DMS114 treated with DMSO at 0.1 percent for 48 hours (cell line): Measurements from ENCODE around the gene ETFA.

Experiments
- DNase-seq: peaks from one replicate; lab custom pipeline; 2025; ENCODE audit not compliant: unreplicated experiment; lab: John Stamatoyannopoulos, UW

ETFA gene

GRCh38 chr15:76177491-76178040 is 133.7 kb downstream of the ETFA start:
- DNase-seq, result no peak

- no peak for DNase-seq
Measured at GRCh38 chr15:76176487-76177085, 134.7 kb downstream of the ETFA start.

DNA sequence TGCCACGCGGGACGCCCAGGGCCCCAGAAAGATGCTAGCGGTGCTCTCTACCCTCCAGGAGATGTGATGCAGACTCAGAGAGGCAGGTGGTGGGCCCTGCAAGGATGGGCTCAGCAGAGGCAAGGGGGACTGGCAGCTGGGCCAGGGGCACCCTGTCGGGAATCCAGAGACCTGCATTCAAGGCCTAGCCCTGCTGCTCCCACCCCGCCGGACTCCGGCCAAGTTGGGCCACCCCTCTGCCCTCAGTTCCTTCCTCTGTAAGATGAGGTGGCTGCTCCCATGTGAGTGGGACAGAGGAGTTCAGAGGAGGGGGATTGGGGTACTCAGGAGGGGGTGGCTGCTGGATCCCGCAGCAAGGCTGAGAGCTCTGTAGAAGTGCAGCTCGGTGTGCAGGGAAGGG is 135.2 kb downstream of the ETFA start:
- DNase-seq, result no peak

DNA sequence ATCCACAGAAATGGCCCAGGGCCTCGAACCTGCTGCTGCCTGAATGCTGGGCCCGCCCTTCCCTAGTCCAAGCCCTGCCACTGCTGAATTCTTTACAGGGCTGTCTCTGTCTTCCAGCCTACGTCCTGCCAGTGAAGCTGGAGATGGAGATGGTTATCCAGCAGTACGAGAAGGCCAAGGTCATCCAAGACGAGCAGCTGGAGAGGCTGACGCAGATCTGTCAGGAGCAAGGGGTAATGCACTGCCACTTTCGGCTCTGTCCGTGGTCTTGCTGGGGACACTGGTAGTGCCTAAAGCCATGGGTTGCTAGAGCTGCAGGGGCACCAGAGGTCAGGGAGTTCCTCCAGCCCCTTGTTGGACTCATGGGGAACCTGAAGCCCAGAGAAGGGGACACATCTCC is 135.8 kb downstream of the ETFA start:
- DNase-seq, result no peak

- no peak for DNase-seq
Measured at GRCh38 chr15:76174654-76175053, 136.6 kb downstream of the ETFA start.

- DNase-seq, result no peak
Measured at GRCh38 chr15:76173317-76173834, 137.9 kb downstream of the ETFA start.

DNA sequence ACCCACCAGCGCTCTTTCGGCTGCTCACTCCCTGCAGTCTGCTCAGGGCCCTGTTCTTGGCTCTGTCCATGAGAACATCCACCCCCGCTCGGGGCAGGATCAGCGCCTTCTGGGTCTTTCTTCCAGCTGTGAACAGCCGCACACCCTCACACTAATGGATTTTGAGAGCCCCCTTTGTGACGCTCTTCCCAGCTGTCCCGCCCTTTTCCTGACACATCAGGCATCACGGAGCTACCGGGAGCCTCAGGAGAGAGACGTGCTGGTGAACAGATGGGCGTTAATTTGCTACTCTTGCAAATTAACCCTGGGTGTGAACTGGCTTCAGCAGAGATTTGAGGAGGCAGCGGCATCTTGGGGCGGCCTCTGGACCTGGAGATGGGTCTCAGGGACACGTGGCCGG is 138.5 kb downstream of the ETFA start:
- DNase-seq, result no peak

- no peak for DNase-seq
Measured at GRCh38 chr15:76169911-76170800, 141.1 kb downstream of the ETFA start.

GRCh38 chr15:76169018-76169417 is 142.3 kb downstream of the ETFA start:
- DNase-seq, result peak; percentile 16

- no peak for DNase-seq
Measured at GRCh38 chr15:76168237-76168984, 142.9 kb downstream of the ETFA start.

DNA sequence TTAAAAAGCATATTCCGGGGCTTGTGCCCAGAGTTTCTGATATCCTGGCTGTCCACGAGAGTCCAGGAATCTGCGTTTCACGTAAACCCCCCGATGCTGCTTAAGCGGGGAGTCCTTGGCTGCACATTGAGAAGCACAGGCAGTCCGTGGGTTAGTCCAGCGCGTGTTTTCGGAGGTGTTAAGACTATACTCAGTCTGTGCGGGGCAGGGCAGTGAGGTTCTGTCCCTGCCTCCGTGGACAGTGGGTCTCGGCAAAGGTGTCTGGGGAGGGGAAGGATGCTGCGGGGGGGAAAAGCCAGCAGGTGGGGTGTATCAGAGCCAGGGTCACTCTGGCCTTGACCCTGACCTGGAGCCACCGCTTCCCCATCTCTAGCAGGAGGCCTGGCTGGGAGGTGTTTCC is 145.3 kb downstream of the ETFA start:
- no peak for DNase-seq
